ENCODE data around the gene SKI. TPM values are rescaled to one million over a fixed set of nuclear protein-coding genes. Genes with fewer than 3 reads are reported as not detected.
A peak's percentile ranks its signal among the peaks of the same experiment; 100 is the strongest.

The SKI gene
- total and polyA plus RNA-seq, 7 donors: 7.7 to 32.1 (median 21.4) TPM

- Histone ChIP-seq H3K9me3 (no peaks in the 10 kb centered on the region), H3K4me1 (peaks cover 30% of the 10 kb centered on the region), H3K4me3 (no peak overlapping the region), H3K36me3 (ENCODE audit: insufficient read depth in 1 of 2, low read depth in 1 of 2) (no peaks in the 10 kb centered on the region), H3K27me3 (ENCODE audit: insufficient read depth in 3 of 3, low read length in 2 of 3) (no peaks in the 10 kb centered on the region), H3K27ac (no peak overlapping the region)
- intact Hi-C loops (cut with DNase I): no loop called here
- DNase-seq: peak in 1 of 2 donors; percentile 21
- no peak for TF ChIP-seq CTCF (IDR thresholded peaks at IDR 0.05)
- 88 to 95% (median 93%) methylated on average over 12 to 14 of the region's 14 CpGs for WGBS, 3 donors
- no peak for ATAC-seq
Observed at GRCh38 chr1:2215329-2215728, 12.8 kb upstream of the SKI start.

GRCh38 chr1:2215909-2216766, 12.0 kb upstream of the SKI start:
- DNase-seq: no peak
- Histone ChIP-seq H3K27me3 (ENCODE audit: insufficient read depth in 3 of 3, low read length in 2 of 3) (no peaks in the 10 kb centered on the region), H3K4me1 (peaks cover 30% of the 10 kb centered on the region), H3K4me3 (no peak overlapping the region), H3K9me3 (no peaks in the 10 kb centered on the region), H3K36me3 (ENCODE audit: insufficient read depth in 1 of 2, low read depth in 1 of 2) (no peaks in the 10 kb centered on the region), H3K27ac (no peak overlapping the region)
- no peak for ATAC-seq
- intact Hi-C loops (cut with DNase I): no loop called here
- WGBS, 3 donors: 85 to 92% (median 88%) methylated on average over 21 to 25 of the region's 25 CpGs
- TF ChIP-seq CTCF (IDR thresholded peaks at IDR 0.05): no peak

- Histone ChIP-seq H3K9me3 (no peaks in the 10 kb centered on the region), H3K4me1 (peaks cover 30% of the 10 kb centered on the region), H3K36me3 (ENCODE audit: insufficient read depth in 1 of 2, low read depth in 1 of 2) (no peaks in the 10 kb centered on the region), H3K27me3 (ENCODE audit: insufficient read depth in 3 of 3, low read length in 2 of 3) (no peaks in the 10 kb centered on the region), H3K27ac (no peak overlapping the region), H3K4me3 (no peak overlapping the region)
- intact Hi-C loops (cut with DNase I): no loop called here
- no peak for TF ChIP-seq CTCF (IDR thresholded peaks at IDR 0.05)
- DNase-seq (no peak), ATAC-seq (no peak)
- 78 to 83% (median 78%) methylated on average over 7 of the region's 7 CpGs for WGBS, 3 donors
Observed at GRCh38 chr1:2216767-2217058, 11.4 kb upstream of the SKI start.

GRCh38 chr1:2221271-2221670, 6.8 kb upstream of the SKI start:
- ATAC-seq: no peak
- DNase-seq: no peak
- peaks cover under 1% of the 10 kb centered on the region for H3K4me1 ChIP-seq

More at GRCh38 chr1:2221271-2221670, 6.8 kb upstream of the SKI start:
- intact Hi-C loops (cut with DNase I): no loop called here
- TF ChIP-seq CTCF (IDR thresholded peaks at IDR 0.05): no peak
- Histone ChIP-seq H3K9me3 (no peaks in the 10 kb centered on the region), H3K27ac (no peak overlapping the region), H3K4me3 (no peak overlapping the region), H3K27me3 (ENCODE audit: insufficient read depth in 3 of 3, low read length in 2 of 3) (no peaks in the 10 kb centered on the region), H3K36me3 (ENCODE audit: insufficient read depth in 1 of 2, low read depth in 1 of 2) (no peaks in the 10 kb centered on the region)
- WGBS, 3 donors: 88 to 94% (median 90%) methylated on average over 3 of the region's 3 CpGs
